H1 (cell line): ENCODE measurements around the gene ACTG2. TPM values are rescaled to one million over a fixed set of nuclear protein-coding genes. Genes with fewer than 3 reads are reported as not detected.

Experiments used
- CBX5 ChIP-seq: fragments of 300-800, 300-1000 bp; sonication (generic); IDR thresholded peaks from 2 replicates; pipeline ENCODE4 v1.7.1; 2016; ENCODE audit warnings: antibody characterized with exemption, low read length, low read depth
- CBX8 ChIP-seq: fragments of 300-800, 300-1000 bp; sonication (generic); IDR thresholded peaks from 2 replicates; pipeline ENCODE4 v1.7.1; 2016; ENCODE audit warnings: low read depth, low read length, borderline replicate concordance
- CHD2 ChIP-seq: IDR thresholded peaks from 2 replicates; pipeline ENCODE4 v1.6.1; 2012; ENCODE audit warnings: low read length, improper control_type of control experiment
- NANOG ChIP-seq: IDR thresholded peaks from 2 replicates; pipeline ENCODE4 v1.6.1; 2011; ENCODE audit warnings: low read length, low read depth, mild to moderate bottlenecking, inconsistent platforms; ENCODE audit not compliant: insufficient read depth, poor library complexity, severe bottlenecking
- RBBP5 ChIP-seq: IDR thresholded peaks from 2 replicates; pipeline ENCODE4 v1.7.1; 2012; ENCODE audit warnings: low read depth, mild to moderate bottlenecking, inconsistent platforms, low read length, moderate library complexity, borderline replicate concordance
- SP1 ChIP-seq: IDR thresholded peaks from 2 replicates; pipeline ENCODE4 v1.6.1; 2011; ENCODE audit warnings: low read depth, low read length
- SUZ12 ChIP-seq: fragments of 200-600 bp; sonication (generic); IDR thresholded peaks from 2 replicates; pipeline ENCODE4 v1.6.1; 2012; ENCODE audit warnings: mild to moderate bottlenecking, inconsistent platforms, low read length, moderate library complexity, mixed read lengths
- TAF1 ChIP-seq: IDR thresholded peaks from 2 replicates; pipeline ENCODE4 v1.6.1; 2011; ENCODE audit warnings: mild to moderate bottlenecking, low read depth, low read length
- TAF7 ChIP-seq: optimal IDR thresholded peaks from 2 replicates; pipeline ENCODE3; 2011; ENCODE audit warnings: low read depth, mild to moderate bottlenecking, inconsistent platforms, low read length, moderate library complexity, borderline replicate concordance
- polyA plus RNA-seq, 7 experiments: library from polyadenylated mRNA; depleted of rRNA in 3 of 7; stranded (reverse) in 5 of 7; unstranded in 2 of 7; fragments of >200 nt in 5 of 7; fragments of 200-250 nt in 2 of 7; gene quantifications; 1 replicate in 5 of 7; 2 replicates in 1 of 7; 4 replicates in 1 of 7; pipeline versions ENCODE4 v1.2.1 to v1.2.3, GENCODE V29; 2011 to 2013; ENCODE audit warnings: missing spikeins in 2 of 7, mixed read lengths in 2 of 7
- total RNA-seq: library from RNA; stranded (reverse); fragmentation: NEBNext Ultra II Directional; extraction: Animal tissue kit (Norgen Biotek cat#: 25700); gene quantifications from 2 replicates; pipeline ENCODE4 v1.2.1, GENCODE V29; 2021
- TF ChIP-seq, protein P1 (sequence below): IDR thresholded peaks from 2 replicates; pipeline ENCODE4 v1.6.1; 2011; ENCODE audit warnings: low read length, improper control_type of control experiment

ACTG2 gene
- total and polyA plus RNA-seq, 2 of the 8 experiments (the other 6 are each of a cell fraction or from before 2014, with no cell fraction given), result 6.2 to 13.7 TPM

DNA sequence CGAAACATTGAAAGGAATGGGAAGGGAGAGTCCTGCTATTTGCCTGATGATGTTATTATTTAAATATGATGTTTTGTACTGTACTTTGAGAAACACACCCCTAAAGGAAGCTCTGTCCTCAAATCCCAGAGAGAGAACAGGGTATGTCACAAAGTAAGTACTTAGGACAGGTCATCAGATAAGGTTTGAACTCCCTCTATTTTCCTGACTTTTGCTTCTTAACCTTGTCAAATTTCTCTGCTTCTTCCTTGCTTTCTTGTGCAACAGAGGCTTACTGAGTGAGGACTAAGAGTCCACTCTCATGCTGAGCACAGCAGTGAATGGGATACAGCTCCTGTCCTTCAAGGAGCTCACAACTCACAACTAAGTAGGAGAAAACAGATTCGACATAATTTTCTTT is 37.6 kb downstream of the ACTG2 start (continued):
- TF ChIP-seq TAF7 (no peak), SP1 (no peak), RBBP5 (no peak), TAF1 (no peak), CBX5 (no peak), NANOG (no peak), CBX8 (no peak), CHD2 (no peak), SUZ12 (no peak)
- TF ChIP-seq, protein P1, sequence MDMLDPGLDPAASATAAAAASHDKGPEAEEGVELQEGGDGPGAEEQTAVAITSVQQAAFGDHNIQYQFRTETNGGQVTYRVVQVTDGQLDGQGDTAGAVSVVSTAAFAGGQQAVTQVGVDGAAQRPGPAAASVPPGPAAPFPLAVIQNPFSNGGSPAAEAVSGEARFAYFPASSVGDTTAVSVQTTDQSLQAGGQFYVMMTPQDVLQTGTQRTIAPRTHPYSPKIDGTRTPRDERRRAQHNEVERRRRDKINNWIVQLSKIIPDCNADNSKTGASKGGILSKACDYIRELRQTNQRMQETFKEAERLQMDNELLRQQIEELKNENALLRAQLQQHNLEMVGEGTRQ, result no peak
